B cell (primary cell): ENCODE data around the gene DIPK1B. TPM values are rescaled to one million over a fixed set of nuclear protein-coding genes. Genes with fewer than 3 reads are reported as not detected.

Source experiments
- ATAC-seq: fragments of 200-7000 bp; cut with Tn5 transposase; one replicate; pipeline ENCODE4 v1.10.0; 2021; ENCODE audit warnings: low read depth, mild to moderate bottlenecking, moderate number of reproducible peaks, moderate library complexity
- CTCF ChIA-PET: fragments of 350-600 bp; sonication (Branson Sonifier 250); formaldehyde crosslinking; loops from one replicate; lab custom pipeline; 2021; ENCODE audit warnings: antibody characterized with exemption, inconsistent platforms; lab: Charles Lee
- POLR2A ChIA-PET: fragments of 350-600 bp; sonication (Branson Sonifier 250); formaldehyde crosslinking; loops from one replicate; lab custom pipeline; 2021; ENCODE audit warnings: antibody characterized with exemption; lab: Charles Lee
- DNase-seq: peaks from one replicate; pipeline ENCODE4 v3.0.0; 2013
- H2AFZ ChIP-seq: 2 replicates; pipeline ENCODE4 v1.6.1; 2012; ENCODE audit warnings: mild to moderate bottlenecking, low read depth, low read length; ENCODE audit not compliant: insufficient read depth, poor library complexity, severe bottlenecking
- H3K27ac ChIP-seq, 2 donors: 1 replicate in 1 of 2; 2 replicates in 1 of 2; pipeline ENCODE4 v1.5.1; 2012 to 2013; ENCODE audit warnings: low read length in 2 of 2, mild to moderate bottlenecking in 2 of 2, moderate library complexity in 1 of 2
- H3K27me3 ChIP-seq, 4 experiments: fragments of 200-600 bp in 1 of 4; sonication (generic) in 1 of 4; replicated peaks in 1 of 4; 1 replicate in 2 of 4; 2 replicates in 2 of 4; pipeline versions ENCODE4 v1.6.1 to v1.7.0; 2013 to 2016; ENCODE audit warnings: low read length in 3 of 4, mild to moderate bottlenecking in 2 of 4, mixed read lengths in 1 of 4, moderate library complexity in 1 of 4; ENCODE audit not compliant: insufficient read depth in 4 of 4, control insufficient read depth in 3 of 4; ENCODE audit errors: control extremely low read depth in 1 of 4
- H3K36me3 ChIP-seq, 2 experiments: replicated peaks in 1 of 2; 1 replicate in 1 of 2; 2 replicates in 1 of 2; pipeline versions ENCODE4 v1.6.1 to v1.7.1; 2013; ENCODE audit warnings: low read length in 1 of 2; ENCODE audit not compliant: insufficient read depth in 2 of 2, control insufficient read depth in 1 of 2; ENCODE audit errors: control extremely low read depth in 1 of 2, extremely low read depth in 1 of 2
- H3K4me1 ChIP-seq, 2 donors: fragments of 200-600 bp in 1 of 2; sonication (generic) in 1 of 2; 1 replicate in 1 of 2; 2 replicates in 1 of 2; pipeline versions ENCODE4 v1.5.1 to v1.6.1; 2013 to 2017; ENCODE audit warnings: low read length in 2 of 2; ENCODE audit not compliant: control insufficient read depth in 2 of 2, insufficient read depth in 2 of 2
- H3K4me2 ChIP-seq: replicated peaks from 2 replicates; pipeline ENCODE3; 2012; ENCODE audit warnings: mild to moderate bottlenecking, low read depth, low read length; ENCODE audit not compliant: poor library complexity, severe bottlenecking
- H3K4me3 ChIP-seq, 5 experiments: fragments of 200-600 bp in 1 of 5; sonication (generic) in 1 of 5; 1 replicate in 3 of 5; 2 replicates in 2 of 5; pipeline versions ENCODE4 v1.5.1 to v1.7.0; 2011 to 2016; ENCODE audit warnings: low read length in 4 of 5, mild to moderate bottlenecking in 4 of 5, low read depth in 2 of 5, control low read depth in 1 of 5, moderate library complexity in 1 of 5; ENCODE audit not compliant: insufficient read depth in 1 of 5; ENCODE audit errors: control extremely low read depth in 1 of 5, extremely low read depth in 1 of 5
- H3K79me2 ChIP-seq: fragments of 200-600 bp; sonication (generic); one replicate; pipeline ENCODE4 v1.6.0; 2016; ENCODE audit warnings: low read length; ENCODE audit not compliant: control insufficient read depth, insufficient read depth
- H3K9ac ChIP-seq: fragments of 200-600 bp; sonication (generic); 2 replicates; pipeline ENCODE4 v1.6.1; 2017; ENCODE audit warnings: mild to moderate bottlenecking, low read length, moderate library complexity
- H3K9me3 ChIP-seq, 3 donors: one replicate each; pipeline versions ENCODE4 v1.6.1 to v1.7.1; 2013; ENCODE audit warnings: low read length in 2 of 3; ENCODE audit not compliant: control insufficient read depth in 2 of 3, insufficient read depth in 1 of 3; ENCODE audit errors: control extremely low read depth in 1 of 3
- H4K20me1 ChIP-seq: 2 replicates; pipeline ENCODE4 v1.6.0; 2012; ENCODE audit warnings: mild to moderate bottlenecking, low read length; ENCODE audit not compliant: insufficient read depth, control insufficient read depth, poor library complexity, severe bottlenecking
- H3K27ac Mint-ChIP-seq: one replicate; pipeline ENCODE4 v1.8.0; 2021; ENCODE audit warnings: mixed read lengths
- H3K27me3 Mint-ChIP-seq: one replicate; pipeline ENCODE4 v1.8.0; 2021; ENCODE audit warnings: mixed read lengths
- H3K4me1 Mint-ChIP-seq: one replicate; pipeline ENCODE4 v1.8.0; 2021; ENCODE audit warnings: mixed read lengths
- H3K4me3 Mint-ChIP-seq: one replicate; pipeline ENCODE4 v1.8.0; 2021; ENCODE audit warnings: mixed read lengths
- H3K9me3 Mint-ChIP-seq: one replicate; pipeline ENCODE4 v1.8.0; 2022; ENCODE audit warnings: mixed read lengths; ENCODE audit not compliant: insufficient read depth
- EZH2 ChIP-seq: IDR thresholded peaks from 2 replicates; pipeline ENCODE4 v1.6.1; 2012; ENCODE audit warnings: borderline replicate concordance, low read depth, mild to moderate bottlenecking, moderate library complexity, low read length; ENCODE audit not compliant: insufficient read depth, poor library complexity, severe bottlenecking
- WGBS: methylation state at CpG from one replicate; pipeline ENCODE4 v1.1.5; 2013; ENCODE audit warnings: missing lambda C conversion rate; ENCODE audit not compliant: insufficient coverage; 5-methylcytosine and 5-hydroxymethylcytosine counted together
- intact Hi-C: fragments of 100-400 bp; cut with micrococcal nuclease; formaldehyde crosslinking; loops from one replicate; pipeline ENCODE4 v1.10.0; 2022
- polyA plus RNA-seq: library from polyadenylated mRNA; depleted of rRNA; stranded (reverse); fragments of >200 nt; gene quantifications from 2 replicates; pipeline ENCODE4 v1.2.3, GENCODE V29; 2012
- total RNA-seq, 2 donors: library from RNA; stranded (reverse); fragments of 120-200 nt in 1 of 2; gene quantifications; 1 replicate in 1 of 2; 2 replicates in 1 of 2; pipeline versions ENCODE4 v1.2.3 to v1.2.4, GENCODE V29; 2013 to 2022
- TF ChIP-seq, protein P1 (sequence below): fragments of 200-600 bp; IDR thresholded peaks from one replicate; pipeline ENCODE4 v1.8.0; 2022; ENCODE audit warnings: antibody characterized with exemption, mild to moderate bottlenecking

Gene DIPK1B
- total and polyA plus RNA-seq, 2 donors (not counting 1 experiment from before 2014, with no cell fraction given): 9.6 TPM

DNA sequence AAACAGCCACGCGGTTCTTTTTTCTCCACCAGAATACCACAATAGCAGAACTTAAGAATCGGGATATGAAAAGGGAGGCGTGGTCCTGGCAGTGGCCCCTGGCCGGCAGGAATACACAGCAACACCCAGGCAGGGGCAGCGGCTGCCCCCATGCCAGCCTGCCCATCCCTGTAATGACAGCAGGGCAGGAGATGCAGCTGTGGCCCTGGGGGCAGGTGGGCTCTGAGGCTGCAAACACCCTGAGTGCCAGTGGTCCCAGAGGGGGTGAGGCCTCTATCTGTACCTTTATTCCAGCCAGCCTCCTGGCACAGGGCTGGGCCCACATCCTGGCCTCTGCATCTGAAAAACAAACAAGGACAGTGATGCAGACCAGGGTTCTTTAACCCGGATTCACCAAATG is 12.4 kb downstream of the DIPK1B start:
- Histone ChIP-seq H3K27ac (no peak overlapping the region), H3K36me3 (peaks cover 0 to 51% of the 10 kb centered on the region in 2 experiments), H4K20me1 (peaks cover 78% of the 10 kb centered on the region), H3K4me3 (no peak overlapping the region), H3K27me3 (no peaks in the 10 kb centered on the region), H2AFZ (no peak overlapping the region), H3K4me2 (no peak overlapping the region), H3K9me3 (no peaks in the 10 kb centered on the region), H3K9ac (no peak overlapping the region), H3K4me1 (peaks cover 23 to 43% of the 10 kb centered on the region in 2 donors), H3K79me2 (peaks cover 36% of the 10 kb centered on the region)
- WGBS: 86% methylated on average over 3 of the region's 7 CpGs
- intact Hi-C loops: no loop called here
- ATAC-seq: no peak
- POLR2A ChIA-PET: interaction anchor here (0.7 kb wide), 1 partner anchor 66 kb away, joined by 9 read pairs; no protein-coding TSS in a partner anchor
- Mint-ChIP-seq H3K9me3 (no peaks in the 10 kb centered on the region), H3K27me3 (no peaks in the 10 kb centered on the region), H3K27ac (no peak overlapping the region), H3K4me3 (no peak overlapping the region), H3K4me1 (peaks cover 44% of the 10 kb centered on the region)
- DNase-seq: no peak
- CTCF ChIA-PET: interaction anchor here (1.0 to 7.2 kb wide), 3 partner anchors 10 to 41 kb away, joined by 4 to 102 read pairs (median 23); partner anchors contain the start of gene LCN8
- no peak for TF ChIP-seq EZH2
- TF ChIP-seq, protein P1, sequence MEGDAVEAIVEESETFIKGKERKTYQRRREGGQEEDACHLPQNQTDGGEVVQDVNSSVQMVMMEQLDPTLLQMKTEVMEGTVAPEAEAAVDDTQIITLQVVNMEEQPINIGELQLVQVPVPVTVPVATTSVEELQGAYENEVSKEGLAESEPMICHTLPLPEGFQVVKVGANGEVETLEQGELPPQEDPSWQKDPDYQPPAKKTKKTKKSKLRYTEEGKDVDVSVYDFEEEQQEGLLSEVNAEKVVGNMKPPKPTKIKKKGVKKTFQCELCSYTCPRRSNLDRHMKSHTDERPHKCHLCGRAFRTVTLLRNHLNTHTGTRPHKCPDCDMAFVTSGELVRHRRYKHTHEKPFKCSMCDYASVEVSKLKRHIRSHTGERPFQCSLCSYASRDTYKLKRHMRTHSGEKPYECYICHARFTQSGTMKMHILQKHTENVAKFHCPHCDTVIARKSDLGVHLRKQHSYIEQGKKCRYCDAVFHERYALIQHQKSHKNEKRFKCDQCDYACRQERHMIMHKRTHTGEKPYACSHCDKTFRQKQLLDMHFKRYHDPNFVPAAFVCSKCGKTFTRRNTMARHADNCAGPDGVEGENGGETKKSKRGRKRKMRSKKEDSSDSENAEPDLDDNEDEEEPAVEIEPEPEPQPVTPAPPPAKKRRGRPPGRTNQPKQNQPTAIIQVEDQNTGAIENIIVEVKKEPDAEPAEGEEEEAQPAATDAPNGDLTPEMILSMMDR: no peak

DNA sequence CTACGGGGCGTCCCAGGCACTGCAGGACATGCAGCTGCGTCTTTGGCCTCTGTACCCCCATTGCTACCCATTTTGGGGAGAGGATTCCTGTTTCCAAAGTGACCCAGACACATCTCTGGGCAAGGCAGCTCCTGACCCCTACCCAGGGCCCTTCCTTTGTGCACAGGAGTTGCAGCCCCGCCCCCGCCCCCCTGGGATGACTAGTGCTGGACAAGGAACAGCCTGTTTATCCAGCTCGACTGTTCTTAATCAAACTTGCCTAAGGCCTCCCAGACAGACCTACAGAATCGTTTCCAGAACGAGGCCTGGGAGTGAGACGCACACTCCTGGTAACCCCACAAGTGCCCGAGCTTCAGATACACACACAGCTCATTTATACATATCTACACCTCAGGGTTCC is 13.2 kb downstream of the DIPK1B start:
- Histone ChIP-seq H2AFZ (no peak overlapping the region), H3K36me3 (peaks cover 0 to 51% of the 10 kb centered on the region in 2 experiments), H4K20me1 (peaks cover 73% of the 10 kb centered on the region), H3K9me3 (no peaks in the 10 kb centered on the region), H3K79me2 (peaks cover 36% of the 10 kb centered on the region), H3K4me3 (peak overlapping the region in 1 of 5 experiments; percentile 5), H3K4me1 (peaks cover 22 to 35% of the 10 kb centered on the region in 2 donors), H3K4me2 (peak overlapping the region; percentile 96), H3K27ac (no peak overlapping the region), H3K9ac (no peak overlapping the region), H3K27me3 (no peaks in the 10 kb centered on the region)
- H3K4me3 Mint-ChIP-seq: peak overlapping the region; percentile 96
- peaks cover 45% of the 10 kb centered on the region for H3K4me1 Mint-ChIP-seq
- H3K27me3 Mint-ChIP-seq: no peaks in the 10 kb centered on the region
- H3K27ac Mint-ChIP-seq: no peak overlapping the region
- DNase-seq (no peak), ATAC-seq (no peak)
- CTCF ChIA-PET: interaction anchor here (1.0 to 7.2 kb wide), 4 partner anchors 10 to 41 kb away, joined by 4 to 102 read pairs (median 34); partner anchors contain the start of genes LCN10 and LCN8
- TF ChIP-seq, protein P1: no peak
- TF ChIP-seq EZH2: no peak
- WGBS: 92% methylated on average over 10 of the region's 10 CpGs
- intact Hi-C loops: no loop called here
- H3K9me3 Mint-ChIP-seq: no peaks in the 10 kb centered on the region
- POLR2A ChIA-PET: interaction anchor here (2.1 kb wide), 1 partner anchor 12 kb away, joined by 8 read pairs; no protein-coding TSS in a partner anchor
